B cell (primary cell): ENCODE measurements around the gene WFDC8. TPM values are rescaled to one million over a fixed set of nuclear protein-coding genes. Genes with fewer than 3 reads are reported as not detected.

Source experiments
- ATAC-seq: fragments of 200-7000 bp; cut with Tn5 transposase; one replicate; pipeline ENCODE4 v1.10.0; 2021; ENCODE audit warnings: low read depth, mild to moderate bottlenecking, moderate number of reproducible peaks, moderate library complexity
- CTCF ChIA-PET: fragments of 350-600 bp; sonication (Branson Sonifier 250); formaldehyde crosslinking; loops from one replicate; lab custom pipeline; 2021; ENCODE audit warnings: antibody characterized with exemption, inconsistent platforms; lab: Charles Lee
- POLR2A ChIA-PET: fragments of 350-600 bp; sonication (Branson Sonifier 250); formaldehyde crosslinking; loops from one replicate; lab custom pipeline; 2021; ENCODE audit warnings: antibody characterized with exemption; lab: Charles Lee
- DNase-seq: peaks from one replicate; pipeline ENCODE4 v3.0.0; 2013
- H2AFZ ChIP-seq: 2 replicates; pipeline ENCODE4 v1.6.1; 2012; ENCODE audit warnings: mild to moderate bottlenecking, low read depth, low read length; ENCODE audit not compliant: insufficient read depth, poor library complexity, severe bottlenecking
- H3K27ac ChIP-seq, 2 donors: 1 replicate in 1 of 2; 2 replicates in 1 of 2; pipeline ENCODE4 v1.5.1; 2012 to 2013; ENCODE audit warnings: low read length in 2 of 2, mild to moderate bottlenecking in 2 of 2, moderate library complexity in 1 of 2
- H3K27me3 ChIP-seq, 4 experiments: fragments of 200-600 bp in 1 of 4; sonication (generic) in 1 of 4; replicated peaks in 1 of 4; 1 replicate in 2 of 4; 2 replicates in 2 of 4; pipeline versions ENCODE4 v1.6.1 to v1.7.0; 2013 to 2016; ENCODE audit warnings: low read length in 3 of 4, mild to moderate bottlenecking in 2 of 4, mixed read lengths in 1 of 4, moderate library complexity in 1 of 4; ENCODE audit not compliant: insufficient read depth in 4 of 4, control insufficient read depth in 3 of 4; ENCODE audit errors: control extremely low read depth in 1 of 4
- H3K36me3 ChIP-seq, 2 experiments: replicated peaks in 1 of 2; 1 replicate in 1 of 2; 2 replicates in 1 of 2; pipeline versions ENCODE4 v1.6.1 to v1.7.1; 2013; ENCODE audit warnings: low read length in 1 of 2; ENCODE audit not compliant: insufficient read depth in 2 of 2, control insufficient read depth in 1 of 2; ENCODE audit errors: control extremely low read depth in 1 of 2, extremely low read depth in 1 of 2
- H3K4me1 ChIP-seq, 2 donors: fragments of 200-600 bp in 1 of 2; sonication (generic) in 1 of 2; 1 replicate in 1 of 2; 2 replicates in 1 of 2; pipeline versions ENCODE4 v1.5.1 to v1.6.1; 2013 to 2017; ENCODE audit warnings: low read length in 2 of 2; ENCODE audit not compliant: control insufficient read depth in 2 of 2, insufficient read depth in 2 of 2
- H3K4me2 ChIP-seq: replicated peaks from 2 replicates; pipeline ENCODE3; 2012; ENCODE audit warnings: mild to moderate bottlenecking, low read depth, low read length; ENCODE audit not compliant: poor library complexity, severe bottlenecking
- H3K4me3 ChIP-seq, 5 experiments: fragments of 200-600 bp in 1 of 5; sonication (generic) in 1 of 5; 1 replicate in 3 of 5; 2 replicates in 2 of 5; pipeline versions ENCODE4 v1.5.1 to v1.7.0; 2011 to 2016; ENCODE audit warnings: low read length in 4 of 5, mild to moderate bottlenecking in 4 of 5, low read depth in 2 of 5, control low read depth in 1 of 5, moderate library complexity in 1 of 5; ENCODE audit not compliant: insufficient read depth in 1 of 5; ENCODE audit errors: control extremely low read depth in 1 of 5, extremely low read depth in 1 of 5
- H3K79me2 ChIP-seq: fragments of 200-600 bp; sonication (generic); one replicate; pipeline ENCODE4 v1.6.0; 2016; ENCODE audit warnings: low read length; ENCODE audit not compliant: control insufficient read depth, insufficient read depth
- H3K9ac ChIP-seq: fragments of 200-600 bp; sonication (generic); 2 replicates; pipeline ENCODE4 v1.6.1; 2017; ENCODE audit warnings: mild to moderate bottlenecking, low read length, moderate library complexity
- H3K9me3 ChIP-seq, 3 donors: one replicate each; pipeline versions ENCODE4 v1.6.1 to v1.7.1; 2013; ENCODE audit warnings: low read length in 2 of 3; ENCODE audit not compliant: control insufficient read depth in 2 of 3, insufficient read depth in 1 of 3; ENCODE audit errors: control extremely low read depth in 1 of 3
- H4K20me1 ChIP-seq: 2 replicates; pipeline ENCODE4 v1.6.0; 2012; ENCODE audit warnings: mild to moderate bottlenecking, low read length; ENCODE audit not compliant: insufficient read depth, control insufficient read depth, poor library complexity, severe bottlenecking
- H3K27ac Mint-ChIP-seq: one replicate; pipeline ENCODE4 v1.8.0; 2021; ENCODE audit warnings: mixed read lengths
- H3K27me3 Mint-ChIP-seq: one replicate; pipeline ENCODE4 v1.8.0; 2021; ENCODE audit warnings: mixed read lengths
- H3K4me1 Mint-ChIP-seq: one replicate; pipeline ENCODE4 v1.8.0; 2021; ENCODE audit warnings: mixed read lengths
- H3K4me3 Mint-ChIP-seq: one replicate; pipeline ENCODE4 v1.8.0; 2021; ENCODE audit warnings: mixed read lengths
- H3K9me3 Mint-ChIP-seq: one replicate; pipeline ENCODE4 v1.8.0; 2022; ENCODE audit warnings: mixed read lengths; ENCODE audit not compliant: insufficient read depth
- EZH2 ChIP-seq: IDR thresholded peaks from 2 replicates; pipeline ENCODE4 v1.6.1; 2012; ENCODE audit warnings: borderline replicate concordance, low read depth, mild to moderate bottlenecking, moderate library complexity, low read length; ENCODE audit not compliant: insufficient read depth, poor library complexity, severe bottlenecking
- WGBS: methylation state at CpG from one replicate; pipeline ENCODE4 v1.1.5; 2013; ENCODE audit warnings: missing lambda C conversion rate; ENCODE audit not compliant: insufficient coverage; 5-methylcytosine and 5-hydroxymethylcytosine counted together
- intact Hi-C: fragments of 100-400 bp; cut with micrococcal nuclease; formaldehyde crosslinking; loops from one replicate; pipeline ENCODE4 v1.10.0; 2022
- polyA minus RNA-seq: library from RNA; depleted of rRNA, polyadenylated mRNA; stranded (reverse); fragments of >200 nt; gene quantifications from 2 replicates; pipeline ENCODE4 v1.2.3, GENCODE V29; 2012
- polyA plus RNA-seq: library from polyadenylated mRNA; depleted of rRNA; stranded (reverse); fragments of >200 nt; gene quantifications from 2 replicates; pipeline ENCODE4 v1.2.3, GENCODE V29; 2012
- total RNA-seq, 2 donors: library from RNA; stranded (reverse); fragments of 120-200 nt in 1 of 2; gene quantifications; 1 replicate in 1 of 2; 2 replicates in 1 of 2; pipeline versions ENCODE4 v1.2.3 to v1.2.4, GENCODE V29; 2013 to 2022
- TF ChIP-seq, protein P1 (sequence below): fragments of 200-600 bp; IDR thresholded peaks from one replicate; pipeline ENCODE4 v1.8.0; 2022; ENCODE audit warnings: antibody characterized with exemption, mild to moderate bottlenecking

The WFDC8 gene
- total RNA-seq (not detected in 2 replicates), polyA plus RNA-seq (not detected in 2 replicates), polyA minus RNA-seq (not detected in 2 replicates)
- not detected for total RNA-seq (2013)

DNA sequence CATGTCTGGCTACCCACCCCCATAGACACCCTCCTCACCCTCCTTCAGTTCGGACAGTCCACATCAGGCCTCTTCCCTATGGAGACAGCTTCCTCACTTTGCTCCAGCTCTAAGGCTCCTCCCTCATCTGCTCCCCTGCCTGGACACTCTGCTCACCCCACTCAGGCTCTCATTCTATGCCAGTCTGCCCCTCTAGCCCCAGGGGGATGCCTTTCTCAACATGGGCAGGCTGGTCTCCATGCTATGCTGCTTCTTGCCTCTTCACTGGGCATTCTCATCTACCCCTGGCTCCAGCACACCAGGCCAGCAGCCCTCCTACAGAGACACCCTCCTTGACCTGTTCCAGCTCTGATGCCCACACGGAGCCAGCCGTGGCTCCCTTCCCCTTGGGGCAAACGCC, at the start of gene WFDC8:
TSS of gene WFDC8 (minus strand) at position 101 of the 400 bp plus-strand sequence. CDS start at position 64, 37 bp downstream.
- Histone ChIP-seq H3K4me1 (no peaks in the 10 kb centered on the region), H3K9me3 (no peaks in the 10 kb centered on the region), H3K27ac (no peak within 1 kb of the TSS), H3K4me3 (no peak within 1 kb of the TSS), H3K36me3 (no peaks in the 10 kb centered on the region), H4K20me1 (no peaks in the 10 kb centered on the region), H3K9ac (no peak within 1 kb of the TSS), H3K27me3 (peaks cover 0 to 10% (median 4%) of the 10 kb centered on the region in 4 experiments), H2AFZ (no peak within 1 kb of the TSS), H3K4me2 (no peak within 1 kb of the TSS), H3K79me2 (no peaks in the 10 kb centered on the region)
- DNase-seq = no peak
- peaks cover 44% of the 10 kb centered on the region for H3K27me3 Mint-ChIP-seq
- H3K4me3 Mint-ChIP-seq = no peak within 1 kb of the TSS
- ChIA-PET CTCF (no interaction called here), POLR2A (no interaction called here)
- no peak within 1 kb of the TSS for H3K27ac Mint-ChIP-seq
- no peaks in the 10 kb centered on the region for H3K9me3 Mint-ChIP-seq
- 73% methylated on average over 1 of the region's 4 CpGs for WGBS
- no peaks in the 10 kb centered on the region for H3K4me1 Mint-ChIP-seq
- no peak for TF ChIP-seq EZH2
- TF ChIP-seq, protein P1, sequence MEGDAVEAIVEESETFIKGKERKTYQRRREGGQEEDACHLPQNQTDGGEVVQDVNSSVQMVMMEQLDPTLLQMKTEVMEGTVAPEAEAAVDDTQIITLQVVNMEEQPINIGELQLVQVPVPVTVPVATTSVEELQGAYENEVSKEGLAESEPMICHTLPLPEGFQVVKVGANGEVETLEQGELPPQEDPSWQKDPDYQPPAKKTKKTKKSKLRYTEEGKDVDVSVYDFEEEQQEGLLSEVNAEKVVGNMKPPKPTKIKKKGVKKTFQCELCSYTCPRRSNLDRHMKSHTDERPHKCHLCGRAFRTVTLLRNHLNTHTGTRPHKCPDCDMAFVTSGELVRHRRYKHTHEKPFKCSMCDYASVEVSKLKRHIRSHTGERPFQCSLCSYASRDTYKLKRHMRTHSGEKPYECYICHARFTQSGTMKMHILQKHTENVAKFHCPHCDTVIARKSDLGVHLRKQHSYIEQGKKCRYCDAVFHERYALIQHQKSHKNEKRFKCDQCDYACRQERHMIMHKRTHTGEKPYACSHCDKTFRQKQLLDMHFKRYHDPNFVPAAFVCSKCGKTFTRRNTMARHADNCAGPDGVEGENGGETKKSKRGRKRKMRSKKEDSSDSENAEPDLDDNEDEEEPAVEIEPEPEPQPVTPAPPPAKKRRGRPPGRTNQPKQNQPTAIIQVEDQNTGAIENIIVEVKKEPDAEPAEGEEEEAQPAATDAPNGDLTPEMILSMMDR = no peak
- intact Hi-C loops = no loop called here
- no peak for ATAC-seq

DNA sequence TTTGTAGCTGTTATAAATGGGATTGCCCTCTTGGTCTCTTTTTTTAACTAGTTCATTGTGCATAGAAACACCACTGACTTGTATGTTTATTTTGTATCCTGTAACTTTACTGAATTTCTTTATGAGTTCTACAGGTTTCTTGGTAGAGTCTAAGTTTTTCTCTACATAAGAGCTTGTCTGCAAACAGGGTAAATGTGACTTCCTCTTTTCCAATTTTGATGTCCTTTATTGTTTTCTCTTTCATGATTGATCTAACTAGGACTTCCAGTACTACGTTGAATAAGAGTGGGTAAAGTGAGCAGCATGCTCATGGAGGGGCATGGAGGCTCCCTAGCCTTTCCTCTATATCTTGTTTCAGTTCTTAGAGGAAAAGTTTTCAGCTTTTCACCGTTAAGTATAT, 47.5 kb upstream of the WFDC8 start:
- H3K4me3 ChIP-seq = no peak overlapping the region
- CTCF ChIA-PET = interaction anchor here (0.6 kb wide), 1 partner anchor 265 kb away, joined by 3 read pairs; no protein-coding TSS in a partner anchor

More for the DNA sequence above, 47.5 kb upstream of the WFDC8 start:
- no peak for TF ChIP-seq EZH2
- TF ChIP-seq, protein P1 = no peak
- peaks cover 0 to 4% (median 0%) of the 10 kb centered on the region in 4 experiments for H3K27me3 ChIP-seq
- H3K79me2 ChIP-seq = no peaks in the 10 kb centered on the region
- H3K27ac ChIP-seq = no peak overlapping the region
- H3K36me3 ChIP-seq = no peaks in the 10 kb centered on the region
- ATAC-seq = no peak
- H3K4me1 Mint-ChIP-seq = peaks cover 4% of the 10 kb centered on the region
- peaks cover 0 to 4% (median 0%) of the 10 kb centered on the region in 3 donors for H3K9me3 ChIP-seq
- no CpG with 5 or more reads among the region's 2 CpGs for WGBS
- H3K9ac ChIP-seq = no peak overlapping the region
- H3K4me2 ChIP-seq = no peak overlapping the region
- no peak for DNase-seq
- intact Hi-C loops = no loop called here
- H3K4me1 ChIP-seq = peaks cover 4 to 5% of the 10 kb centered on the region in 2 donors
- no peaks in the 10 kb centered on the region for H4K20me1 ChIP-seq
- no peak overlapping the region for H3K4me3 Mint-ChIP-seq
- peaks cover 31% of the 10 kb centered on the region for H3K27me3 Mint-ChIP-seq
- H3K27ac Mint-ChIP-seq = no peak overlapping the region
- H3K9me3 Mint-ChIP-seq = no peaks in the 10 kb centered on the region
- POLR2A ChIA-PET = no interaction called here
- no peak overlapping the region for H2AFZ ChIP-seq
